ENCODE measurements around the gene PCDHGC5.

The PCDHGC5 gene

DNA sequence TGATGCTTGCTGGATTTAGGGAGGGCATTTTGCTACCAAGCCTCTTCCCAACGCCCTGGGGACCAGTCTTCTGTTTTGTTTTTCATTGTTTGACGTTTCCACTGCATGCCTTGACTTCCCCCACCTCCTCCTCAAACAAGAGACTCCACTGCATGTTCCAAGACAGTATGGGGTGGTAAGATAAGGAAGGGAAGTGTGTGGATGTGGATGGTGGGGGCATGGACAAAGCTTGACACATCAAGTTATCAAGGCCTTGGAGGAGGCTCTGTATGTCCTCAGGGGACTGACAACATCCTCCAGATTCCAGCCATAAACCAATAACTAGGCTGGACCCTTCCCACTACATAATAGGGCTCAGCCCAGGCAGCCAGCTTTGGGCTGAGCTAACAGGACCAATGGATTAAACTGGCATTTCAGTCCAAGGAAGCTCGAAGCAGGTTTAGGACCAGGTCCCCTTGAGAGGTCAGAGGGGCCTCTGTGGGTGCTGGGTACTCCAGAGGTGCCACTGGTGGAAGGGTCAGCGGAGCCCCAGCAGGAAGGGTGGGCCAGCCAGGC lies 23.0 kb downstream of the PCDHGC5 start:
- DNase-seq, result no peak

- peak in 47 of 56 donors; percentile 24 to 90 (median 56) for DNase-seq
These were observed 23.6 kb downstream of the PCDHGC5 start for GRCh38 chr5:141512390-141512910.

DNA sequence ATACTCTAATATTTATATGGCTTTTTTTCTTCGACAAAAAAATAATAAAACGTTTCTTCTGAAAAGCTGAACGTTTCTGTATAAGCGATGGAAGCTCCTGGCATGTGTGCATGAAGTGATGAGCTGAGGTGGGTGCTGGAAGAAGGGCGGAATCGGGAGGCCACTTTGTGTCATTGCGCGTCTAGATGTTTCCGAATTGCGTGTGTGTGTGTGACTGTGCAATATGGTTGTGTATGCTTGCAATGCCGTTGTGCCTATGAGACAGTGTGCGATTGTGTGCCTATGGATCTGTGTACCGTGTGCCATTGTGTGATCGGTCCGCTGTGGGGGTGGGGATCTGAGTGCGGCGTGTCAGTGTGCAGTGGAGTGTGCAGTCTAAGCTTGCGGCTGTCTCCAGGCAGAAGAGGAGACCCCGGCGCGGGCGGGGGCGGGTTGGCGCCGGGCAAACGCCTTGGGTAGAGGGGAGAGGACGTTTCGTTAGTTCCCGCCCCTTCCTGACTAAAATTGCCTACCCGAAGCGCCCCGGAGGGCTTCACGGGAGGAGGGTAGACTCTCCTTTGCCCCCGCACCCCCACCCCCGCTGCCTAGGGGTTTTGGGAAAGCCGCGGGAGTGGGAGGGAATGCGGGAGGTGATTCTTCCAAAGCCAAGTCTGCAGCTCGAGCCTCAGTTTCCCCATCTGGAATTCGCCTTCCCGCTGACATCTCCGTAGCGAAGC lies 24.2 kb downstream of the PCDHGC5 start:
- DNase-seq, result peak in 28 of 56 donors; percentile 28 to 83 (median 64)

- DNase-seq, result peak in 53 of 56 donors; percentile 24 to 93 (median 82)
These were observed 24.9 kb downstream of the PCDHGC5 start for GRCh38 chr5:141513627-141514329.

DNA sequence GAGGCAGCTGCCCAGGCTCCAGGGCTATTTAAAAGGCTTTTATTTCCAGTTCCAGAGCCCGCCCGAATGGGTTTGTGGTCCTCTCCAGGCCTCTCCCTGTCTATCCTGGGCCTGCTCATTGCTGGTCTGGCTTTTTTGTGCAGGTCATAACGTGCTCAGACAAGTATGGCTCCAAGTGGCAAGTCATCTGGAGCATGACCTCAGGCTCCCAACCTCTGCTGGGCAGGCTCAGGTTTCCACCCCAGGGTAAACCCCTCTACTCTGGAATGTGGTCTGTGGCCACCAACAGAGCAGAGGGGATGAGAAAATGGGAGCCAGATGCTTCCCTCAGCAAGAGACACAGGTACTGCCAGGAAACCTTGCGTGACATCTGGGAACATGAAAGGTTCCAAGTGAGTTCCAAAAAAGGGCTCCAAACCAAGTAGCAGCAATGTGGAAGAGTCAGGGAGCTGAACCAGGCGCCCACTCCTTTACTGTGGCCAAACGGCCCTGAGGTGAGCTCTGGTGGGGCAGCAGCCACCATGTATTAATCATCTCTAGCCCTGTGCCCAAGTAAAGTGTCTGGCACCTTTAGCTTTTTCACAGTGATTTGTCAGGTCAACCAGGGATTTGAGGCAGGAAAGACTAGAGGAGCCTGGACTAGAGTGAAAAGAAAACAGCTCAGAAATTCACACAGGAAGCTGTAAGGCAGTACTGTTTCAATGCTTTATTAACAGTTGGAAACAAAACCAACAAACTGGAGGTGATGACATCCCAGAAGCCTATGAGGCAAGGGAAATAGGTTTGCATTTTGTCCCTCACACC lies 25.7 kb downstream of the PCDHGC5 start:
- DNase-seq, result no peak

DNA sequence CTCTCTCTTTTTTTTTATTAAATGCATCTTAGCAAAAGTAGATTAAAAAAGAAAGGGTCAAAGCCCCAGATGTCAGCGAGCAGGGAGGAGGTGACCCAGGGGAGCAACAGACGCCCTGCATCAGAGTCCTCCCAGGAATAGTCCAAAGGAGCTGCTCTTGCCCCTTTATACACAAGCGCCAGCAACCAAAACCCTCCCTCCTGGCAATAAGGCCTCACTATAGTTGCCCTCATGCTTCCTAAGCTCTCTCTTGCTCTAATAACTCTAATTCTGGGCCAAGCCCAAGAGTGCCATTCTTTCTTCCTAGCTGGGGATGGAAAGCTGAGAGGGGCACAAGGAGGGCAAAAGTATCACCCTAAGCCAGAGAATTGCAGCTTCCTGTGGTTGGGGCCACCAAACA lies 26.3 kb downstream of the PCDHGC5 start:
- no peak for DNase-seq

GRCh38 chr5:141515946-141516671 lies 27.2 kb downstream of the PCDHGC5 start:
- DNase-seq, result no peak

DNA sequence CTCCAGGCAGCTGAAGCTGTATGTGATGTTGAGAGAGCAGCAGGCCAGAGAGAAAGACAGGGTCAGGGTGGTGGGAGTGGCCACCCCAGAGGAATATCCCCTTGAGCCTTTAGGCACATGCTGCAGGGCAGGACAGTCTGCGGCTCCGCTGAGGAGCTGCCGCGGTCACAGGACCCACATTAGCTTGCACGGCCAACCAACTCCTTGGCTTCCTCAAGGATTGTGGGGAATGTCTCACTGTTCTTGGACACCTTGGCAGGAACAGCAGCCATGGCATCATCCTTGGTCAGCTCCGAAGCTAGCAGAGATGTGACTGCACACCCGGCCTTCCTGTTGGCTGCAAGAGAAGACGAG lies 27.8 kb downstream of the PCDHGC5 start:
- peak in 1 of 56 donors; percentile 18 for DNase-seq

DNA sequence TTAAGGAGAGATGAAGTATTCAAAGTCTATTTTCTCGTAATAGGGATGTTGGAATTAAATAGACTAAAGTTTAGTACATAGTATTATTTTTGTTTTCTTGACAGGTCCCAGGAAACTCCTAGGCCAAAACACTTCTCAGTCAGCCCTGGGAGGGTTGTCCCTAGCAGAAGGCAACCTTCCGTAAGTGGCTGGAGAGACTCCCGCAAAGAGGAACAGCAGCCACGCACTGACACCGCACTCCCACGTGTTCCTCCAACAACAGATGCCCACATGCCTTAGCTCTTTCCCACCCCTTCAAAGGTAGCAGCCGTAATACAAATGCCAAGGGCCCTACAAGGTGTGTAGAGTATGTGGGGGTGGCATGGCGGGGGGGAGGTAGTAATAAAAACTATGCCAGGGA lies 28.4 kb downstream of the PCDHGC5 start:
- no peak for DNase-seq

DNA sequence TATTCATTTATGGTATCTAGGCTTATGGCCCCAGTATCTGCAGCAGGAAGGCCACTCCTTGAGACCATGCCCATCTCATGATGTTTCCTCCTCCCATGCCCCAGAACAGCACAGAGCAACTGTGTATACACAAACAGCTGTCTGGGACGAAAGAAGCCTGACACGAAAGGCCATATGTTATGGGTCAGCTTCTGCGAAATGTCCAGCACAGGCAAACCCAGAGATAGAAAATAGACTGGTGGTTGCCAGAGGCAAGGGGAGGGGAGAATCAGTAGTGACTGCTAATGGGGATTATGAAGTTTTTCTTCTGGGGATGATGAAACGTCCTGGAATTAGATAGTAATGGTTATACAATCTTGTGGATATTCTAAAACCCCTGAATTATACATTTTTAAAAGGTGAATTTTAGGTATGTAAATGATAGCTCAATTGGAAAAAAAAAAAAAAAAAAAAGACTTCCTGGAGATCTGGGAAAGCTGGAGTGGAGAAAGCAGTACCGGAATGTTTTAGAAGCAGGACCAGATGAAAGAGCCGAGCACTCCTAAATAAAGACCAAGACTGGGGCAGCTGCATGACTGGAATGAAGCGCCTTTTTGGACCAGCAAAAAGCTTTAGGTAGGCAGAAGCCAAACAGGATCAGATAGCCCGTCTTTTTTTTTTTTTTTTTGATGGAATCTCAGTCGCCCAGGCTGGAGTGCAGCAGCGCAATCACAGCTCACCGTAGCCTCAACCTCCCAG lies 29.2 kb downstream of the PCDHGC5 start:
- no peak for DNase-seq

DNA sequence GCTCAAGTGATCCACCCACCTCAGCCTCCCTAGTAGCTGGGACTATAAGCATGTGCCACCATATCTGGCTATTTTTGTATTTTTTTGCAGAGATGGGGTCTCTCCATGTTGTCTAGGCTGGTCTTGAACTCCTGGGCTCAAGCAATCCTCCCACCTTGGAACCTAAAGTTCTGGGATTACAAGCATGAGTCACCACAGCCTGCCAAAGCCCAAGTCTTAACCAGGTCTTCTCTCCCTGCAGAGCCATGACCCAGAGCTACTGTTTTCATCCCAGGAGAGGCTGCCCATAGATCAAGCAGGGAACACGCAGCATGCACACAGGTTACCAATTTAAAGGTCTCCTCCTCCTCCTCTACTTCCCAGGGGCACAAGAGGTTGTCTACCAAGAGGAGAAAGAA lies 29.7 kb downstream of the PCDHGC5 start:
- DNase-seq, result no peak

DNA sequence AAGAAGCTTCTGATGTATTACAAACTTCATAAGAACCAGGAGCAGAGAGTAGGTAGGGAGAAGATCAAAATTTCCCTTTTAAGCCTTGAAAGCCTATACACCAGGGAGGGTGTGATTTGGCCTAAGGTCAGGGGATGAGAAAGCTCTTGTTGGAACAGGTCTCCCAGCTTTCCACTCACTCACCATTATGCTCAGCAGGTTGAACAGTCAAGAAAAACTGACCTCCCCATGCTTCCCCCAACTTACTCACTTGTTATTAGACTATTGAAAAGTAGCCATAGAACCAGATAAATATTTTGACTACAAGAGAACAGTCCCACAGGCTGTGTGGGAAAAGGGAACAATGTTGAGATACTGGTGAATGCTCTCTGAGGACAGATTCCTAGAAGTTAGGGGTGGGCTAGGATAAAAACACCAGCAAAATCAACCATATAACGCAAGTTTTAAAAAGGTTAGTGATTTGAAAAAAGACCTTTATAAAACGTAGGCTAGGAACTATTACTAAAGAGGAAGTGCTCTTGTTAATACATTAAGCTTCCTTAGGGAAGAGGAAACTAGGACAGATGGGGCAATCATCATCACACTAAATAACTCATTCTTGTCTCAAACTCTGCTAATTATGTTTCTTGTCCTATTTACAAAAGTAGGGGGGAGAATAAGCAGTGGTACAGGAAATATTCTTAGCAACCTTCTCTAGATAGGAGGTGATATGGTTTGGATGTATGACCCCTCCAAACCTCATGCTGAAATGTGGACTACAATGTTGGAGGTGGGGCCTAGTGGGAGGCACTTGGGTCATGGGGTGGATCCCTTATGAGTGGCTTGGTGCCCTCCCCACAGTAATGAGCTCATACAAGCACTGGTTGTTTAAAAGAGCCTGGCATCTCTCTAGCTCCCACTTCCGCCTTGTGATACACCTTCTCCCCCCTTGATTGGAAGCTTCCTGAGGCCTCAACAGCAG lies 31.0 kb downstream of the PCDHGC5 start:
- no peak for DNase-seq

GRCh38 chr5:141521244-141521781 lies 32.4 kb downstream of the PCDHGC5 start:
- DNase-seq, result peak in 38 of 56 donors; percentile 12 to 84 (median 44)

- no peak for DNase-seq
These were observed 33.4 kb downstream of the PCDHGC5 start for GRCh38 chr5:141522301-141522700.

GRCh38 chr5:141523991-141524390 lies 35.1 kb downstream of the PCDHGC5 start:
- DNase-seq, result no peak

- peak in 54 of 56 donors; percentile 25 to 88 (median 72) for DNase-seq
These were observed 36.0 kb downstream of the PCDHGC5 start for GRCh38 chr5:141524604-141525597.

DNA sequence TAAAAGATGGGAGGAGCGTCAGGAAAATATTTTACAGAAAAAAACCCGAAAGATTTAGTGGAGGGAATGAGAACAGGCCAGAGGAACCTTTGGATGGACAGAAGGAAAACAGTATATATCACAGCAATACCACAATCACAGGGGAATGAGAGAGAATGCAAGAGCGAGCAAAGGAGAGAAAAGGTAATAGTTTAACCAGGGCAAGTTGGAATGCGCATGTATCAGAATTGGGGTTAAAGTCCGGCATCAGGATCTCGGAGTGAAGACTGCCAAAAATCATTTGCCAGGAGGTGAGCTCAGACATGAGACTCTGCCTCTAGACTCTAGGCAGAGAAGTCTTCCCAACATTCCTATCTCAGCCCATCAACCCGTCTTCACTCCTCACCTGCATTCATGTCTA lies 36.8 kb downstream of the PCDHGC5 start:
- DNase-seq, result no peak

All from nucleus accumbens (tissue), 56 donors.